Stimulated activated CD8-positive, alpha-beta memory T cell treated with anti-CD3 and anti-CD28 coated beads, Interleukin-4, amount 100 ng/mL, for 48 hours (primary cell): ENCODE data around the gene DPH3.
A peak's percentile ranks its signal among the peaks of the same experiment; 100 is the strongest.
"Not testable (repeated sequence)": the region's sequence is repeated elsewhere in the genome, so short reads cannot be mapped to it uniquely, and the experiment has no call there.

ENCODE experiments used
- DNase-seq: peaks from one replicate; pipeline ENCODE4 v3.0.0-alpha.2; 2020

The DPH3 gene

DNA sequence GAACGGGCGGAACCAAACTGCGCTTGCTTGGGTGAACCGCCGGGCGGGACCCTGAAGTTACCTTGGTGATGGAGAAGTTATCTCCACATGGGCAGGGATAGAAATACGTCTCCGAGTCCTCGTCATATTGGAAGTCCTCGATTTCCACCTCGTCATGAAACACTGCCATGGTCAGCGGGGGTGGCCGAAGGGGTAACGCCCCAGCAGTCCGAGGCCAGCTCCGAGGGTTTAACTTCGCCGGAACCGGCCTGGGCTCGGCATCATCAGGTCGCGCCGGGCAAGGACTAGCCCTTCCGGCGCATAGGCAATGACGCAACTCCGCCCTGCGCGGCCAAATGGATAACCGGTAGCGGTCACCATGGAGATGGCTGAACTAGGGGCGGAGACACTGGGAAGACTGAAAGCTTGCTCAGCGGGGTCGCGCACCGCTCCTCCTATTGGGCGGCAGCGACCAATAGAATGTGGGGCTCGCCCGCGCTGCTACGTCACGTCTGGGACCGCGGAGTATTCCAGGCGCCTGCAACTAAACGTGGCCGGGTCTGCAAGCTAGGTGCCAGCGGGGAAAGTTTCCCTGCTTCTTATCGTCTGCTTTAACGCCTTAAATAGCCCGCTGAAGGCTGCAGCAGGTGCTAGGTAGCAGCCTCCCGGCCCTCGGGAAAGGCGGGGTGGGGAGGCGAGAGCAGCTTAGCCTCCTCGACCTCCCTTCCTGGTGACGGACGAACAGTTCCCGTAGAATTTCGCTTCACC is at the start of gene DPH3, which contains the start of gene OXNAD1:
Gene DPH3 (minus strand): TSS at position 236 of the 747 bp plus-strand sequence. CDS start 67 bp downstream, at position 169.
Gene OXNAD1 (plus strand): TSS at position 505 of the 747 bp plus-strand sequence. CDS start 5,741 bp downstream, outside the sequence.
- DNase-seq: peak; percentile 100

DNA sequence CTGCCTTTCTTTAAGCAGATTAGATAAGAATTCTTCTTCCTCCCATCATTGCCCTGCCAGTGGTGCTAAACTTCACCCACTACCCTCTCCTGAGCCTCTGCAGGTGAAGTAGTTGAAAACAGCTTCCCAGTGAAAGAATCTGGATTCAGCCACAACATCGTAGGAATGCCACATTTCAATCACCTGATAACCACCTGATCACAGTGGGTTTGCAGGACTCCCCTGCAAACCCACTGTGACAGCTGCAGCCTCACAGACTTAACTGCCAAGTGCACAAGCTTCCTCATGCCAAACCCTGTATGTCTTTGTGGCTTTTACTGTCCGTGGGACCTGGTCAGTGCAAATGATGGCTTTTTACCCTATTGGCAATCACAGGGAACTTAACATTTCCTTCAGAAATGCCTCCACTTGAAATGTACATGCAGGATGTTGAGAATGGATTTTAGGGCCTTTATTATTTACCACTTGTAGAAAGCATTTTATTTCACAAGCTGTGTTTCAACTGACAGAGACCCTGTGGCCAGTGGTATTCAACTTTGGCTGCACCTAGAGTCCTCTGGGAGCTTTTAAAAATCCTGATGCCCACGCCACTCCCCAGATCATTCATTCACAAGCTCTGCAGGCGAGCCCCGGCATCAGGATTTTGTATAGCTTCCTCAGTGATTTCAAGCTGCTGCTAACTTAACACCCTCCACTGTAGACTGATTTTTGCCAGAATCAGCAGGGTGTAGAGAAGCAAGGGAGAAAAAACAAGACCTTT is 49.3 kb upstream of the DPH3 start:
- DNase-seq: no peak

- peak; percentile 66 for DNase-seq
These were observed 47.3 kb upstream of the DPH3 start for GRCh38 chr3:16311960-16312451.

DNA sequence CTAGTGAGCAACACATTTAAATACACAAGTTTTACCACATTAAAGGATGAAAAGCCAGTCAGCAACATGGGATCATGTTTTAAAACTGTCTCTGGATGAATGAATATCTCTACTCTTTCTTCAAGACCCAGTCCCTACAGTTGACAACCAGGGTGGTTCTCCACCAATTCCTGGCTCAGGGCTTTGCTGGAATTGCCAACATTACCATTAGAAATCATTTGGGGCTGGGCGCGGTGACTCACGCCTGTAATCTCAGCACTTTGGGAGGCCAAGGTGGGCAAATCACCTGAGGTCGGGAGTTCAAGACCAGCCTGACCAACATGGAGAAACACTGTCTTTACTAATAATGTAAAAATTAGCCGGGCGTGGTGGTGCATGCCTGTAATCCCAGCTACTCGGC is 45.7 kb upstream of the DPH3 start:
- not testable (repeated sequence) for DNase-seq

- DNase-seq: peak; percentile 54
These were observed 44.8 kb upstream of the DPH3 start for GRCh38 chr3:16309558-16309957.

GRCh38 chr3:16308727-16309126 is 44.0 kb upstream of the DPH3 start:
- DNase-seq: no peak

GRCh38 chr3:16307832-16308531 is 43.2 kb upstream of the DPH3 start:
- DNase-seq: no peak

DNA sequence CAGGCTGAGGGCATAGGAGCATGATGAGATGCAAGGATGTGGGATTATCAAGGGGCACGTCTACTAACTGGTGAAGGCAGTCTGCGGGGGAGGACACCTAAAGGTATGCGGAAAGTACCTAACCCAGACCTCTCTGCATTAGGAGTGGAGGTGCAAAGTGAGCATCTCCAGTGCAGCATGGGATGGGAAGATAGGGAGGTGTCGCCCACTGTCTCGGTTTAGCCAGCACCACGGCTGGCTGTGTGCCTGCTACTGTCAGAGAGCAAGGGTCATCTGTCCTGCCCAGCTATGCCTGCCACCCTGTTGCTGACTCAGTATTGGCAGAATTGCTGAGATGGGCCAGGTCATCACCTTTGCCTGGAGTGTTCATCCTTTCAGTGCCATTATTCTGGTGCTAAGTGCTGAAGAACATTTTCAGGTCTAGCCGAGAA is 40.4 kb upstream of the DPH3 start:
- DNase-seq: peak; percentile 66

GRCh38 chr3:16304061-16305010 is 39.6 kb upstream of the DPH3 start:
- DNase-seq: no peak

GRCh38 chr3:16303037-16303575 is 38.4 kb upstream of the DPH3 start:
- DNase-seq: no peak

GRCh38 chr3:16302082-16302631 is 37.4 kb upstream of the DPH3 start:
- DNase-seq: no peak

GRCh38 chr3:16301507-16301906 is 36.8 kb upstream of the DPH3 start:
- no peak for DNase-seq

- DNase-seq: no peak
These were observed 36.2 kb upstream of the DPH3 start for GRCh38 chr3:16300881-16301359.

DNA sequence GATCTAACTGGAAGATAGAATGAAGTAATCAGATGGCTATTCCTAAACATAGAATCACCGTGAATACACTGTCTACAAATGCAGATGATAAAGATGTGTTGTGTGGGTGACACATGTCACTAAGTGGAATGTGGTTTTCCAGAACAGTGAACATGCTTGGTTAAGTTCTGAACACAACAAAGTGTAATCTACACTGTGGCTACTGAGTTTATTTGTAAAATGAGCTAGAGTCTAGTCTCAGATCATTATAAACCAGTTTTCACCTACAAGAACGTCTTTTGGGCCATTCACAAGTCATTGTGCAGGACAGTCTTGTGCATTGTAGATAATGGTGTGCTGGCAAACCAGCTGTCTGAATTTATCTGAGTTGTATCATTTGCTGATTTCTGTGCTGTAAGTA is 35.6 kb upstream of the DPH3 start:
- no peak for DNase-seq

DNA sequence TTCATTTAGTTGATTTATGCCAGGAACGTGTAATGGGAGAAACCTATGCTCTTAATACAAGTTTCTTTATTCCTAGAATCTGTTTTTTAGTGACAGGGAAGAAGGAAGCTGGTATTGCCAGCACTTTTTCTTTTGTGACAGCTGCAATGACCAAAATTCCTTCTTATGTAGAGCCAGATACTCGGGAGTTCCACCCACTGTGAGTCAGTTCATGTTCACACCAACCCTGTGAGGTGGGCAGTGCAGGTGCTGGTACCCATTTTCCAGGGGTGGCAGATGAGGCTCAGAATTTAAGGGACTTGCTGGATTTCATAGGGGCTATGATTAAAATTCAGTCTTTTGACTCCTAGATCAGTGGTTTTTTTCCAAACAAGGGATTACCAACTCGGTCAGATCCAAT is 35.0 kb upstream of the DPH3 start:
- no peak for DNase-seq

DNA sequence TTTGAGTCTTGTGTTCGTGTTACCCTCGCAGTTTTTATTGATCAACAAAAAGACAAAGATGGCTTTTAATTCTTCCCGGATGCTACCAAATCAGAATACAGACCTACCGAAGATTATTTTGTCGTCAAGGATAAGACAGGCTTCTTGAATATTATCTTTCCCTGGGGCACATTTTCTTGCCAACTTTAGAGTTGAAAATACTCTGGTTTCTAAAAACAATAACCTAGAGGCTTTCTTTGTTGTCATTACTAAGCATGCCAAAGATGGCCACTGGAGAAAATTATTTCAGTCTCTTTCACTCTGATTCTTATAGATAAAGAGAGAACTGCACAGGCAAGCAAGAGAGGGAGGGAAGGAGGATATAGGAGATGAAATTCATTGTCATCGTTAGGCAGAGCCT is 34.1 kb upstream of the DPH3 start:
- DNase-seq: no peak

- DNase-seq: no peak
These were observed 33.5 kb upstream of the DPH3 start for GRCh38 chr3:16297997-16298885.

- DNase-seq: no peak
These were observed 30.7 kb upstream of the DPH3 start for GRCh38 chr3:16295298-16295890.

DNA sequence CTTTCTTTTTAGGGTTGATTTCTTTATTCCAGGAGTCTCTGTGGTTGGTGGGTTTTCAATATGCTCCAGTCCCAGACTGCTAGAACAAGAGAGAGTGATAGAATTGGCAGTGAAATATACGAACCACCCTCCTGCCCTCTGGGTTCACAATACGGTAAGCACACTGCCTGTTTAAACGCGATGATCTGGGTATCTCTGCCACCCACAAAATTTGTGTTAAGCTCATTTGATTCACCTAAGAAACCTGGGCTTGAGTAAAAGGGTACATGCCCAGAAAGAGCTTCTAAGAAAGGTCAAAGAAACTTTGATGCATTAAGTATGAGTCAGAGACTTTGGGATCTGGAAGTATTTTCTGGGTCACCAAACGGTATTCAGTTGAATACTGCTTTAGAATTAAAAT is 30.1 kb upstream of the DPH3 start:
- DNase-seq: no peak

GRCh38 chr3:16290827-16291196 is 26.1 kb upstream of the DPH3 start:
- no peak for DNase-seq
